ENCODE data around the gene KCTD1. TPM values are rescaled to one million over a fixed set of nuclear protein-coding genes. Genes with fewer than 3 reads are reported as not detected.
"Not testable (repeated sequence)": the region's sequence is repeated elsewhere in the genome, so short reads cannot be mapped to it uniquely, and the experiment has no call there.

Gene KCTD1
- total RNA-seq, 1 donor from 2014 or later: 3.7 TPM

- not testable (repeated sequence) for H3K9me3 ChIP-seq (ENCODE audit: control insufficient read depth in 3 of 3, low read length in 3 of 3); H3K27me3 ChIP-seq (ENCODE audit: control insufficient read depth in 3 of 3, insufficient read depth in 3 of 3, low read length in 3 of 3); H3K36me3 ChIP-seq (ENCODE audit: control insufficient read depth in 3 of 3, insufficient read depth in 3 of 3, low read length in 3 of 3); H3K4me3 ChIP-seq (ENCODE audit: low read length in 3 of 3); H3K27ac ChIP-seq (ENCODE audit: low read depth, low read length); H3K9ac ChIP-seq (ENCODE audit: low read depth in 1 of 3, low read length in 3 of 3); H3K4me1 ChIP-seq (ENCODE audit: control insufficient read depth in 3 of 3, insufficient read depth in 3 of 3, low read length in 3 of 3)
Measured at GRCh38 chr18:26437634-26438033, 110.7 kb downstream of the KCTD1 start.

GRCh38 chr18:26436176-26437051 lies 111.9 kb downstream of the KCTD1 start:
- no peak overlapping the region for H3K27ac ChIP-seq (ENCODE audit: low read depth, low read length)
- H3K27me3 ChIP-seq (ENCODE audit: control insufficient read depth in 3 of 3, insufficient read depth in 3 of 3, low read length in 3 of 3): no peaks in the 10 kb centered on the region
- no peaks in the 10 kb centered on the region for H3K9me3 ChIP-seq (ENCODE audit: control insufficient read depth in 3 of 3, low read length in 3 of 3)
- H3K4me1 ChIP-seq (ENCODE audit: control insufficient read depth in 3 of 3, insufficient read depth in 3 of 3, low read length in 3 of 3): peaks cover 0 to 4% (median 0%) of the 10 kb centered on the region in 3 donors
- H3K4me3 ChIP-seq (ENCODE audit: low read length in 3 of 3): no peak overlapping the region
- H3K36me3 ChIP-seq (ENCODE audit: control insufficient read depth in 3 of 3, insufficient read depth in 3 of 3, low read length in 3 of 3): no peaks in the 10 kb centered on the region
- no peak overlapping the region for H3K9ac ChIP-seq (ENCODE audit: low read depth in 1 of 3, low read length in 3 of 3)

GRCh38 chr18:26435415-26436095 lies 112.8 kb downstream of the KCTD1 start:
- H3K9me3 ChIP-seq (ENCODE audit: control insufficient read depth in 3 of 3, low read length in 3 of 3): no peaks in the 10 kb centered on the region
- H3K4me1 ChIP-seq (ENCODE audit: control insufficient read depth in 3 of 3, insufficient read depth in 3 of 3, low read length in 3 of 3): peaks cover 0 to 4% (median 0%) of the 10 kb centered on the region in 3 donors
- H3K36me3 ChIP-seq (ENCODE audit: control insufficient read depth in 3 of 3, insufficient read depth in 3 of 3, low read length in 3 of 3): no peaks in the 10 kb centered on the region
- no peak overlapping the region for H3K9ac ChIP-seq (ENCODE audit: low read depth in 1 of 3, low read length in 3 of 3)
- no peak overlapping the region for H3K4me3 ChIP-seq (ENCODE audit: low read length in 3 of 3)
- no peaks in the 10 kb centered on the region for H3K27me3 ChIP-seq (ENCODE audit: control insufficient read depth in 3 of 3, insufficient read depth in 3 of 3, low read length in 3 of 3)
- H3K27ac ChIP-seq (ENCODE audit: low read depth, low read length): no peak overlapping the region

- H3K4me1 ChIP-seq (ENCODE audit: control insufficient read depth in 3 of 3, insufficient read depth in 3 of 3, low read length in 3 of 3): peaks cover 0 to 4% (median 0%) of the 10 kb centered on the region in 3 donors
- H3K9ac ChIP-seq (ENCODE audit: low read depth in 1 of 3, low read length in 3 of 3): no peak overlapping the region
- H3K27me3 ChIP-seq (ENCODE audit: control insufficient read depth in 3 of 3, insufficient read depth in 3 of 3, low read length in 3 of 3): no peaks in the 10 kb centered on the region
- H3K27ac ChIP-seq (ENCODE audit: low read depth, low read length): no peak overlapping the region
- no peak overlapping the region for H3K4me3 ChIP-seq (ENCODE audit: low read length in 3 of 3)
- H3K9me3 ChIP-seq (ENCODE audit: control insufficient read depth in 3 of 3, low read length in 3 of 3): no peaks in the 10 kb centered on the region
- H3K36me3 ChIP-seq (ENCODE audit: control insufficient read depth in 3 of 3, insufficient read depth in 3 of 3, low read length in 3 of 3): no peaks in the 10 kb centered on the region
Measured at GRCh38 chr18:26434887-26435286, 113.5 kb downstream of the KCTD1 start.

GRCh38 chr18:26432651-26433424 lies 115.5 kb downstream of the KCTD1 start:
- H3K36me3 ChIP-seq (ENCODE audit: control insufficient read depth in 3 of 3, insufficient read depth in 3 of 3, low read length in 3 of 3): no peaks in the 10 kb centered on the region
- H3K4me1 ChIP-seq (ENCODE audit: control insufficient read depth in 3 of 3, insufficient read depth in 3 of 3, low read length in 3 of 3): peaks cover 0 to 4% (median 2%) of the 10 kb centered on the region in 3 donors
- no peak overlapping the region for H3K4me3 ChIP-seq (ENCODE audit: low read length in 3 of 3)
- H3K27ac ChIP-seq (ENCODE audit: low read depth, low read length): no peak overlapping the region
- H3K9me3 ChIP-seq (ENCODE audit: control insufficient read depth in 3 of 3, low read length in 3 of 3): no peaks in the 10 kb centered on the region
- no peaks in the 10 kb centered on the region for H3K27me3 ChIP-seq (ENCODE audit: control insufficient read depth in 3 of 3, insufficient read depth in 3 of 3, low read length in 3 of 3)
- H3K9ac ChIP-seq (ENCODE audit: low read depth in 1 of 3, low read length in 3 of 3): no peak overlapping the region

- Histone ChIP-seq H3K36me3 (ENCODE audit: control insufficient read depth in 3 of 3, insufficient read depth in 3 of 3, low read length in 3 of 3) (no peaks in the 10 kb centered on the region), H3K4me3 (ENCODE audit: low read length in 3 of 3) (no peak overlapping the region), H3K27me3 (ENCODE audit: control insufficient read depth in 3 of 3, insufficient read depth in 3 of 3, low read length in 3 of 3) (no peaks in the 10 kb centered on the region), H3K27ac (ENCODE audit: low read depth, low read length) (no peak overlapping the region), H3K4me1 (ENCODE audit: control insufficient read depth in 3 of 3, insufficient read depth in 3 of 3, low read length in 3 of 3) (peaks cover 0 to 2% (median 0%) of the 10 kb centered on the region in 3 donors), H3K9me3 (ENCODE audit: control insufficient read depth in 3 of 3, low read length in 3 of 3) (no peaks in the 10 kb centered on the region), H3K9ac (ENCODE audit: low read depth in 1 of 3, low read length in 3 of 3) (no peak overlapping the region)
Measured at GRCh38 chr18:26429535-26430226, 118.7 kb downstream of the KCTD1 start.

GRCh38 chr18:26425148-26425531 lies 123.2 kb downstream of the KCTD1 start:
- Histone ChIP-seq H3K9ac (ENCODE audit: low read depth in 1 of 3, low read length in 3 of 3) (no peak overlapping the region), H3K4me1 (ENCODE audit: control insufficient read depth in 3 of 3, insufficient read depth in 3 of 3, low read length in 3 of 3) (peaks cover 0 to 2% (median 0%) of the 10 kb centered on the region in 3 donors), H3K9me3 (ENCODE audit: control insufficient read depth in 3 of 3, low read length in 3 of 3) (no peaks in the 10 kb centered on the region), H3K27me3 (ENCODE audit: control insufficient read depth in 3 of 3, insufficient read depth in 3 of 3, low read length in 3 of 3) (no peaks in the 10 kb centered on the region), H3K27ac (ENCODE audit: low read depth, low read length) (no peak overlapping the region), H3K4me3 (ENCODE audit: low read length in 3 of 3) (no peak overlapping the region), H3K36me3 (ENCODE audit: control insufficient read depth in 3 of 3, insufficient read depth in 3 of 3, low read length in 3 of 3) (no peaks in the 10 kb centered on the region)

- H3K9me3 ChIP-seq (ENCODE audit: control insufficient read depth in 3 of 3, low read length in 3 of 3): no peaks in the 10 kb centered on the region
- H3K4me3 ChIP-seq (ENCODE audit: low read length in 3 of 3): no peak overlapping the region
- H3K9ac ChIP-seq (ENCODE audit: low read depth in 1 of 3, low read length in 3 of 3): no peak overlapping the region
- no peak overlapping the region for H3K27ac ChIP-seq (ENCODE audit: low read depth, low read length)
- peaks cover 0 to 2% (median 0%) of the 10 kb centered on the region in 3 donors for H3K4me1 ChIP-seq (ENCODE audit: control insufficient read depth in 3 of 3, insufficient read depth in 3 of 3, low read length in 3 of 3)
- no peaks in the 10 kb centered on the region for H3K36me3 ChIP-seq (ENCODE audit: control insufficient read depth in 3 of 3, insufficient read depth in 3 of 3, low read length in 3 of 3)
- no peaks in the 10 kb centered on the region for H3K27me3 ChIP-seq (ENCODE audit: control insufficient read depth in 3 of 3, insufficient read depth in 3 of 3, low read length in 3 of 3)
Measured at GRCh38 chr18:26424428-26425147, 123.8 kb downstream of the KCTD1 start.

GRCh38 chr18:26422472-26423162 lies 125.7 kb downstream of the KCTD1 start:
- no peaks in the 10 kb centered on the region for H3K9me3 ChIP-seq (ENCODE audit: control insufficient read depth in 3 of 3, low read length in 3 of 3)
- H3K4me3 ChIP-seq (ENCODE audit: low read length in 3 of 3): no peak overlapping the region
- no peaks in the 10 kb centered on the region for H3K27me3 ChIP-seq (ENCODE audit: control insufficient read depth in 3 of 3, insufficient read depth in 3 of 3, low read length in 3 of 3)
- H3K4me1 ChIP-seq (ENCODE audit: control insufficient read depth in 3 of 3, insufficient read depth in 3 of 3, low read length in 3 of 3): no peaks in the 10 kb centered on the region
- H3K27ac ChIP-seq (ENCODE audit: low read depth, low read length): no peak overlapping the region
- no peak overlapping the region for H3K9ac ChIP-seq (ENCODE audit: low read depth in 1 of 3, low read length in 3 of 3)
- H3K36me3 ChIP-seq (ENCODE audit: control insufficient read depth in 3 of 3, insufficient read depth in 3 of 3, low read length in 3 of 3): no peaks in the 10 kb centered on the region

Measured in skeletal muscle tissue (tissue), 4 donors.